Testis (tissue), 2 donors: Measurements from ENCODE around the gene MAN2A2.

Experiments
- CTCF ChIP-seq, 3 experiments: fragments of 450-650 bp in 2 of 3; fragments of 200-600 bp in 1 of 3; sonication (generic) in 1 of 3; IDR thresholded peaks; one replicate each; pipeline ENCODE4 v1.5.1; 2016 to 2019; ENCODE audit warnings: antibody characterized with exemption in 3 of 3, mild to moderate bottlenecking in 2 of 3, moderate library complexity in 1 of 3
- POLR2A ChIP-seq: fragments of 450-650 bp; IDR thresholded peaks from one replicate; pipeline ENCODE4 v1.6.1; 2017; ENCODE audit warnings: antibody characterized with exemption, mild to moderate bottlenecking, moderate library complexity

- TF ChIP-seq POLR2A (no peak), CTCF (IDR thresholded peaks at IDR 0.05) (no peak)
Observed at GRCh38 chr15:90869140-90869541, 34.0 kb upstream of the MAN2A2 start.
